Fibroblast of skin of scalp (primary cell): ENCODE results near the gene SLC25A43.
"Not testable (repeated sequence)": the region's sequence is repeated elsewhere in the genome, so short reads cannot be mapped to it uniquely, and the experiment has no call there.

Experiments
- DNase-seq: peaks from one replicate; pipeline ENCODE4 v3.0.0-alpha.2; 2013

The SLC25A43 gene

DNA sequence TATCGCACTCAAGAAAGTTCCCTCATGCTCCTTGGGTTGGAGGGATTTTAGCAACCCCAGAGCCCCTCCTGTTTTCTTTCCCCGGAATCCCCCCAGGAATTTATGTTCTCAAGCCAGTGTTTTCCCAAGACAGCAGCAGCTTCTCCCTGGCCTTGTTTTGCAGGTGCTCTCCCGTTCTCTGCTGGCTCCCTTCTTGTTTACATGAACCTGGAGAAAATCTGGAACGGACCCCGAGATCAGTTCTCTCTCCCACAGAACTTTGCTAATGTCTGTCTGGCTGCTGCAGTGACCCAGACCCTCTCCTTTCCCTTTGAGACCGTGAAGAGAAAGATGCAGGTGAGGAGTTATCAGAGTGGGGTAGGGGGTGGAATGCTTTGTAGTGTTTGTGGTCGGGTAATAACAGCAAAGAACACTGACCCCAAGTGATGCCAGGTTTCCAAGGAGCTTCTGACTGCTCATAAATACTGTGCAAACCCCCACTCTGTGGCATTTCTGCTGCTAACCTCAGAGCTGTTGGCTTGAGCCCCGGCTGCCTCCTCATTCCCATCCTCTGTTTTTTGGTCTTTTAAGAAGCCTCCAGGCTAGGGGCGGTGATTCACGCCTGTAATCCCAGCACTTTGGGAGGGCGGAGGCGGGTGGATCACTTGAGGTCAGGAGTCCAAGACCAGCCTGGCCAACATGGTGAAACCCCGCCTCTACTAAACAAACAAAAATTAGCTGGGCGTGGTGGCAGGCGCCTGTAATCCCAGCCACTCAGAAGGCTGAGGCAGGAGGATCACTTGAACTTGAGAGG lies 11.1 kb downstream of the SLC25A43 start:
- peak; percentile 57 for DNase-seq

DNA sequence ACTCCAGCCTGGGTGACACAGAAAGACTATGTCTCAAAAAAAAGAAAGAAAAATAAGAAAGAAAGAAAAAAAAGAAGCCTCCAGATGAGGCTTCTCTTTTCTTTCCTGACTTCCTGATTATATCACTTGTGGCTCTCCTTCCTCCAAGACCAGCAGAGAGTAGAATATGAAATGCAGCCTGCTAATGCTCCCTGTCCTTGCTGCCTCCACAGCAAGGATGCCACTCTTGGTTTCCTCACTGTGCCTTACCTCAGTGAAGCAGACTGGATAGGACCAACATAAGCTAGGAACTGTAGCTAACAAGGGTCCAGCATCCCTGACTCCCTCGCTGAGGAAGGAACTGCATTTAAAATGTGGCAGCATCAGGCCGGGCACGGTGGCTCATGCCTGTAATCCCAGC lies 11.7 kb downstream of the SLC25A43 start:
- no peak for DNase-seq

DNA sequence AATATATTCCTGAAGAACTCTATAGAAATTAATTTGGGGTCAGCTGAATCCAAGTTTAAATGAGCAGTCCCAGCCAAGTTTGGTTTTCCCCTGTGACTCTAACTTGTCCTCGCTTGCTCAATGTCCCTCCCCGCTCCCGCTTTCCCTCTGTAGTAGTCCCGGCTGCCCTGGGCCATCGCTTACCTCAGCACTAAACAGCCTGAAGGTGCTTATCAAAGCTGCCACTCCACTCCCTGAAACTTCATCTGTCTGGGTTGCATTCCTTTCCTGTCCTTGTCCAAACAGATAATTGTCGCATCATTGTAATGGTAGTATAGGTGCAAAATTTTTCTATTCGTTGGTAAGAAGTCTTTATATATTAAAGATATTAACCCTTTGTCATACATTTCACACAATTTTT lies 12.8 kb downstream of the SLC25A43 start:
- no peak for DNase-seq

DNA sequence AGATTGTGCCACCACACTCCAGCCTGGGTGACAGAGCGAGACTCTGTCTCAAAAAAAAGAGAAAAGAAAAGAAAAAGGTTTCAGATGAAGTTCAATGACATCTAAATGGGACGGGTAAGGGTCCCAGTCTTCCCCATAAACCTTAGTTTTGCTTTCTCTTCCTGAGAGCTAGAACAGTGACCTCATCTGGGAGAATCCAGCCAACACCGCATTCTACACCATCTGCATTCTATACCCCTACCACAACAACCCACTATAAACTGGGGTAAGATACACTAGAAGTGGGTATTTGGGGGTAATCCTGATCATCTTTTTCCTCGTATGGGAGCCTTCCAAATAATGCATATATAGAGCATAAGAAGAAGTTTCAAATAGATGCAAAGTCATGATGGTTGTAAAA lies 18.2 kb downstream of the SLC25A43 start:
- no peak for DNase-seq

DNA sequence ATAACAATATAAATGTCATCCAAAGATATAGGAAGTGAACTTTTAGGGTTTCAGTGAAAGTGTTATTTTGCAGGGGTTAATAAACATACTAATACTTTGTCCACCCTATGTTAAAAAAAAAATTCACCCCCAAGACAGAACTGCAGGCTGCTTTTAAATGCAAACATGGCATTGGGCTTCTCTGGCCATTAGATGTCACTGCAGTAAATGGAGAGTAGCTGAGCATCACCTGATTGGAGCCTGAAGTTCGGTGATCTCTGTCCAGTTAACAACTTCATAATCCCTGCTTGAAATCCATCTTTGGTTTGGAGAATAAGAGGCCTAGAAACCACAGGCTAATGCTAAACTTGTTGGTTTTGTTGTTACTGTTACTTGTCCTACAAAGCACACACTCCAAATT lies 18.7 kb downstream of the SLC25A43 start:
- DNase-seq: peak; percentile 3

DNA sequence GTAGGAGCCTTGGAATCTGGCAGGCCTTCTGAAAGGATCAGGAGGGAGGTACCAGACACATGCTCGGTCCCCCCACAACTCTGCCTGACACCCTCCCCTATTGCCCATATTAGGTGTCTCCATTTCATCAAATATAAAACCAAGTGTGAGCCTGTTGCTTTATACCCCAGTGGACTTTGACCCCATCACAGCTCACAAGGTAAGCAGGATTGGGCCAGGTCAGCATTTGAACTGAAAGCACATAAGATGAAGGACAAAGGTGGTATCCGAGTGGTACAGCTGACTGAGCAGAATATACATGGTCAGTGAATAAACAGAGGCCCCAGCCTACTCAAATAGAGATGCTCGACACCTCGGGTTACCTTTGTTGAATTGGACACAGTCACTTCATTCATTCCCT lies 20.0 kb downstream of the SLC25A43 start:
- no peak for DNase-seq

DNA sequence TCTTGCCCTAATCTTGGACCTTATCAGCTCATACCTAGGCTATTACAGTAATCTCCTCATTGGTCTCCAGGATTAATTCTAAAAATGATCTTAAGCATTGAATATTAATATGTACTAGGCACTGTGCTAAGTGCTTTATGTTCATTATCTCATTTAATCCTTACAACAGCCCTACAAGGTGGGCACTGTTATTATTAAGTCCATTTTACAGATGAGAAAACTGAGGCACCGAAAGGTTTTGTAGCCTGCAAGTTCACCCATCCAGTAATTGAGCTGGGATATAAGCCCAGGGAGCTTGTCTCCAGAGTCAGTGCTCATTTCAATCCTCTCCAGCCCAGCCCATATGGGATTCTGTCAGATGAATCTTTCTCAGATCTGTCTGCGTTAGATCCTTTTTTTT lies 20.8 kb downstream of the SLC25A43 start:
- no peak for DNase-seq

DNA sequence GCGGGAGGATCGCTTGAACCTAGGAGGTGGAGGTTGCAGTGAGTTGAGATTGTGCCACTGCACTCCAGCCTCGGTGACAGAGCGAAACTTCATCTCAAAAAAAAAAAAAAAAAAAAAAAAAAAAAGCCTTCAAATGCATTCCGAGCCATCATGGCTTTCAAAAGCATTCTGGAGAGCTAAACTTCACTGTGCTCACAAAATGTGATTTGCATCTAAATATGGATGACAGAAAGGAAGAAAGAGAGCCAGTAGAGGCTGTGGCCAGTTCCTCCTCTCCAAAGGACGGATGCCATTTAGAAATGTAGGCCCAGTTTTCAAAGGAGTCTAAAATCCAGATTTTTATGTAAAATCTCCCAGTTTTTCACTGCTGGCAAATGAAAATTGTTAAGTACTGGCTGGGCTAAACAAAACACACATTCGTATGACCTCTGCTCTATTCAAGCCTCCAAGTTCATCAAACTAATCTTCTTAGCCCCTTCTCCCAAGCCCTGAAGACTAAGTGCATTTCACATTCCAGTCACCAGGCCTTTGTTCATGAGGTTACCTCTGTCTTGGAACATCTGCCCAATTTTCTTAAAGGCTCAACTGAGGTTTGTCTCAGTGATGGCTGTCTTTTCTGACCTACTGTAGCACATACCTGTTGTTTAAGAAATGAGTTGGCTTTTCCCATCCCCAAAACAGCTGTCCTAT lies 22.0 kb downstream of the SLC25A43 start:
- DNase-seq: no peak

DNA sequence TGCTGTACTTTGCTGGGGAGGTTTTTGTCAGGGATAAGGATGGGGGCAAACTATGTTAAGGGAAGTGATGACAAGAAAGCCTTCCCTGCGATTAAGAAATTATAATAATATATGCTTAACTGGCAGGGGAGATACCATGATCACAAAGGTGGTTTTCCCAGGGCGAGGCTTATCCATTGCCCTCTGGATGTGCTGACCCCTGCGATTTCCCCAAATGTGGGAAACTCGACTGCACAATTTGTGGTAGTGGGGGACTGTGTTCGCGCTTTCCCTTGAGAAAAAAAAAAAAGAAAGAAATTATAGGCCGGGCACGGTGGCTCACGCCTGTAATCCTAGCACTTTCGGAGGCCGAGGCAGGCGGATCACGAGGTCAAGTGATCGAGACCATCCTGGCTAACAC lies 24.5 kb downstream of the SLC25A43 start:
- no peak for DNase-seq

DNA sequence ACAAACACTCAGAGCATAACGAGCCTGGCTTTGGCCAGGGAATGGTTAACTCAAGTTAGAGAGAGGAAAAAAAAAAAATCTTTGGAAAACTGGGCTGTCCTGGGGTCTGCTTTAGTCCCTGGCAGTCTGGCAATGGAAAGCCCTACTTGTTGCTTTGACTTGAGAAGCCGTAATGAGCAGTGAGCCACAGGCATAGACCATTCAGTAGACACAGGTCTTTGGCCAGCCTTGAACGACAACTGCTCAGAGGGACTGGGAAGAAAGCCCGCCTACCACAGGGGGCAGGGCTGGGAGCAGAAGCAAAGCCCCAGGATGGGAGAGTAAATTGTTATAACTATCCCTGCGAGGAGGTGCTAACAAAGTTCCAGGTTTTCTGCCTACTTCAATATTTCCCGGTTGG lies 25.9 kb downstream of the SLC25A43 start:
- DNase-seq: no peak

DNA sequence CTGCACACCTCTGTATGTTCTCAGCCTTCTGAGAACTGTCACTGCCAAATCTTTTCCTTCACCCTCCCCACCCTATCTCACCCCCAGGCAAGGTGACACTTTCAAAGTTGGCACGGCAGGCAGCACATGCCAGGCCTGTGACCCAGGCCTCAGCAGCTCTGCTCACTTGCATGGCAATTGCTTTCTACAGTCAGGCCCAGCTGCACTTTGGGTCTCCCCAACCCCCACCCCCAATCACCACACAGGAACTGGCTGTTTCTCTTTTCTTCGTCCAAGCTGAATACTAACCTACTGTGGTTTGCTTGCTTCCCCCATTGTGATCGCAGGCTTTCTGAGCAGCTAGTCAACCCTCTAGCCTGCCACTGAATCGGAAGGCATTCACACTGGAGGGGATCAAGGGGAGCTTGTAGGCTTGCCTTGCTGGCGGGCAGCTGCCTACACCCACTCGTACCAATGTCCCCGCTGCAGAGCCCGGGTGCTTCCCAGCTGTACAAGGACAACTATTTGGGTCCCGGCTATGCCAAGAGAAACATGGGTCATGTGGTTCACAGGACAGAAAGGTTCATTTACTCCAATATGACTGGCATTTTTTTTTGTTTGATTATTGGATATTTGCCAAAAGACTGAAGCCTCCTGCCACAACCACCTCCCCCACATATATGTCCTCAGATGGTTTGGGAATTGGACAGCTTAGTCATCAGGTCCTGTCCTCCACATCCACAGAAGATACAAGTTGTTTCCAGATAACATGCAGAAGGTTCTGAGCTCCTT lies 28.1 kb downstream of the SLC25A43 start:
- peak; percentile 36 for DNase-seq

DNA sequence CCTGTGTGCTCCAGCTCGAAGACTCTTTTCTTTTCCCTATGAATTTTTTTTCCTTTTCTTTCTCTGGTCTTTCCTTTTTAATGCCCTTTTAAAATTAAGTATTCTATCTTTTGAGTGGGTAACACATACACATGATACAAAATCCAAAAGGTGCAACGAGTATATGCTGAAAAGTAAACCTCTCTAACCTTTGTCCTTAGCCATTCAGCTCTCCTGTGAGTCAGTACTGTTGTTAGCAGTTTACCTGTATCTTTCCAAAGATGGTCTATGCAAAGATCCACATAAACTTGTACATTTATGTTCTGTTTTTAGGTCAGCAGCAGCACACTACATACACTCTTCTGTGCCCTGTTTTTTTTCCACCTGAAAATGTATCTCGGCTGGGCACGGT lies 28.7 kb downstream of the SLC25A43 start:
- DNase-seq: no peak

DNA sequence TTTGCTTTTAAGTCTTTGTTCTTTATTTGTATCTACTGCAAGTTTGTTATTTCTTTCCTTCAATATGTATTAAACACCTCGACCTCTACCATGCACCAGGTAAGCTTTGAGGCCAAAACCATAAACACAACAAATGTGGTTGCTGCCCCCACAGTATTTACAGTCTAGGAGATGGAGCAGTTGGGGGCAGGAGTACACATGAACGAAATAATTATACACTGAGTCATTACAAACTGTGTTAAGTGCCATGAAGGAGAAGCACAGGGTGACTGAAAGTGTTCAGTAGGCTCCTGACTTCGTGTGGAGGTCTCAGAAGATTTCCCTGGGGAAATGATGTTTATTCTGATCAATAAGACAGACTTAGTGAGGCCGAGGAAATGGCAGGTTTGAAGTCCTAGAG lies 30.3 kb downstream of the SLC25A43 start:
- no peak for DNase-seq

DNA sequence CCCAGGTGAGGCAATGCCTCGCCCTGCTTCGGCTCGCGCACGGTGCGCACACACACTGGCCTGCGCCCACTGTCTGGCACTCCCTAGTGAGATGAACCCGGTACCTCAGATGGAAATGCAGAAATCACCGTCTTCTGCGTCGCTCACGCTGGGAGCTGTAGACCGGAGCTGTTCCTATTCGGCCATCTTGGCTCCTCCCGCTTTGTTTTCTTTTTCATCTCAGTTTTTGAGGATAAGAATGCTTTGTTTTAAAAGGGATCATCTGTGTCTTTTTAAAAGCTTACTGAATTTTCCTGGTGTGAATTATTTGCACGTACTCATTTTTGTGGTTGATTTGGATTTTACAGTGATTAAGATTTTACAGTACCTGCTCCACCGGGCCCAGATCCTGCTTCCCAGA lies 42.2 kb downstream of the SLC25A43 start:
- DNase-seq: not testable (repeated sequence)

DNA sequence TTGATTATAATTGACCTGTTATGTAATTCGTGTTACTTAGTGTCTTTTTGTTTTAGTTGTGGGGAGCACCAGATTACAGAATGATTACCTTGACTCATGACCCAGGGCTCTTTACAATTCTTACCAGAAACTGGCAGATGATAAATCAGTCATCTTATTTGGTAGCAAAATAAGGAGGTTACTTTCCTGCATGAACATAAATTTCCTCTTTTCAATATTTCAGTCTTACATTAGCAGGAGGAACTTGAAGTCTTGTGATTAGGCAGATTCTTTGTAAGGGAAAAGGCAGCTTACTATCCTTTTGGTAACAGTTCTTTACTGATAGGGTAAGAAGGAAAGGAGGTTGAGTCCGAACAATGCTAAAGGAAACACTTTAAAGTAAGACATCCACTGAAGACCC lies 43.1 kb downstream of the SLC25A43 start:
- DNase-seq: no peak

DNA sequence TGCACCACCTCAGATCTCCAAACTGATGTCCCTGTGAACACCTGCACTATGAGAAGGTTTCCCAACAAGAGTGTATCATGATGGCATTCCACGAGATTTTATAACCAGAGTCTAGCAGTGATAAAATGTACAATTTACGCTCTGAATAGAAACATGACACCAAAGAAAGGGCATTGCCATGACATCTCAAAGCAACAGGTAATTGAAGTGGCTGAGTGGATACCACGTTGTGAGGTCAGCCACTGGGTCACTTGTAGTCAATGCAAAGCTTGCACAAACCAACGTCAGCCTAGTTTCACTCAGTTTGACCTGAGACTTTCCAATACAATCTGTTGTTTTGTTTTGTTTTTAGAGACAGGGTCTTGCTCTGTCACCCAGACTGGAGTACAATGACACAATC lies 54.1 kb downstream of the SLC25A43 start:
- no peak for DNase-seq

DNA sequence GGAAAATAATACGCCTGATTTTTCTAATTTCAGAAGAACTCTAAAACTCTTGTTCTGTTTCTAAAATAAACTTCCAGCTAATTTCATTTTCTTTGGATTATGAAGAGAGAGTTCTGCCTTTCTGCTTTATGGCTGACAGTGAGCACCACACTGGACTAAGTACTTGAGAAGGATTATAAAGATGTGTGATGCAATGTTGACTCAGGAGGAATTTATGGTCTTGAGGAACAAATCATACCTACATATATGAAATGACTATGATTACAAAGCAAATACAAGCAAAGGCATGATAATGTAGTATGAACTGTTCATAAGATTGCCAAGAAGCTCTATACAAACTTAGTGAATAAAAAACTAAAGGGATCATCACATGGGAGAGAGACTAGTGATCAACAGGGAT lies 56.1 kb downstream of the SLC25A43 start:
- peak; percentile 18 for DNase-seq

DNA sequence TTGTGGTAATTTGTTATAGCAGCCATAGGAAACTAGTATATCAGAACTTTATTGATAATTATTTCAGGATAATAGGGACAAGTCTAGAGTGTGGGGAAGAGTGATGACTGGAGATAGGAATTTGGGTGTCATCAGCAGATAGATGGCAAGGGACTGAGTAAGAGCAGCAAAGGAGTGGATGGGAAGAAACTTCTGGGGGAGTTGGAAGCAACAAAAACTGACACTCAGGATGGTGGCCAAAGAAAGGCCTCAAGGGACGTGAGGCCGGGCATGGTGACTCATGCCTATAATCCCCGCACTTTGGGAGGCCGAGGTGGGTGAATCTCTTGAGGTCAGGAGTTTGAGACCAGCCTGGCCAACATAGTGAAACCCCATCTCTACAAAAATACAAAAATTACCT lies 60.0 kb downstream of the SLC25A43 start:
- peak; percentile 65 for DNase-seq

DNA sequence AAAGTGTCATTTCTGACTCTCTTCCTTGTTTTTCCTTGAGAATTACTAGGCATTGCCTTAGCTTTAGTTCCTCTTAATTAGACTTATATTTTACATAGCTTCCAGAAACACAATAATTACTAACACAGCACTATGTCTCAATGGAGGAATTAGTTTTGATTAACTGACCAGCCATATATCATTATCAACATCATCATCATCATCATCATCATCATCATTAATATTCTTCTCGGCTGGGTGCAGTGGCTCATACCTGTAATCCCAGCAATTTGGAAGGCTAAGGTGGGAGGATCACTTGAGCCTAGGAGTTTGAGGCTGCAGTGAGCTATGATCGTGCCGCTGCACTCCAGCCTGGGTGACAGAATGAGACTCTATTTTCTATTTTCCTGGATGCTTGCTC lies 66.4 kb downstream of the SLC25A43 start:
- no peak for DNase-seq

DNA sequence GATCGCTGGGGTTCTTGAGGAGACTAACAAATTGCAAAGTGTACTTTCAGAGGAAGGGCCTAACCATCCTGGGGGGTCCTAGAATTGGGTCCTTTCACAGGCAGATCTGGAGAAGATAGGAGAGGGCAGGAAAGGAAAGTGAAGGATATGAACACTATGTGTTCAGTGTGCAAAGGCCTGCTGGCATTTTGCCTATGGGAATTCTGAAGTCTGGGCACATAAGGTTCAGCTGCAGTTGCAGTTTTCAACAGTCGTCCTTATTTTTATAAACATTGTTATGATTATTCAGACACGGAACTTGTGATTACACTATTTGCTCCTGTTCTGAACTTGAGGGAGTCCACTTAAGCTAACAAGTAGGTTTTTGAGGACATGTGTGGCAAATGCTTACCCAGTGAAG lies 67.8 kb downstream of the SLC25A43 start:
- DNase-seq: no peak

DNA sequence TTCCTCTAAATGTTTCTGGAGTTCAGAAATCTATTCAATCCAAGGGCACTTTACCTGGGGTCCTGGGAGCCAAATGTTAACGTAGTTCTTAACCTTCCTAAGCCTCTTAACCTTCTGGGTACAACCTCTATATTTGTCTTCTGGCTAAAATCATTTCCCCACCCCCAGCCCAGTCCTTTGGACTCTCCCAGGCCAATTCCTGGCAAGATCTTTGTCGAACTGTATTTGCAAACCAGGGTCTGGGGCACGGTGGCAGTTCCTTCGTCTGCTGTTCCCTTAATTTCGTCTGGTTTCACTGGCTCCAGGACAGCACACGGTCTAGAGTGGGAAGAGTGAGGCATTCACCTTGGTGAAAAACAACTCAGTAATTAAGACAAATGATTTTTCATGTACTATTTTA lies 68.3 kb downstream of the SLC25A43 start:
- no peak for DNase-seq

DNA sequence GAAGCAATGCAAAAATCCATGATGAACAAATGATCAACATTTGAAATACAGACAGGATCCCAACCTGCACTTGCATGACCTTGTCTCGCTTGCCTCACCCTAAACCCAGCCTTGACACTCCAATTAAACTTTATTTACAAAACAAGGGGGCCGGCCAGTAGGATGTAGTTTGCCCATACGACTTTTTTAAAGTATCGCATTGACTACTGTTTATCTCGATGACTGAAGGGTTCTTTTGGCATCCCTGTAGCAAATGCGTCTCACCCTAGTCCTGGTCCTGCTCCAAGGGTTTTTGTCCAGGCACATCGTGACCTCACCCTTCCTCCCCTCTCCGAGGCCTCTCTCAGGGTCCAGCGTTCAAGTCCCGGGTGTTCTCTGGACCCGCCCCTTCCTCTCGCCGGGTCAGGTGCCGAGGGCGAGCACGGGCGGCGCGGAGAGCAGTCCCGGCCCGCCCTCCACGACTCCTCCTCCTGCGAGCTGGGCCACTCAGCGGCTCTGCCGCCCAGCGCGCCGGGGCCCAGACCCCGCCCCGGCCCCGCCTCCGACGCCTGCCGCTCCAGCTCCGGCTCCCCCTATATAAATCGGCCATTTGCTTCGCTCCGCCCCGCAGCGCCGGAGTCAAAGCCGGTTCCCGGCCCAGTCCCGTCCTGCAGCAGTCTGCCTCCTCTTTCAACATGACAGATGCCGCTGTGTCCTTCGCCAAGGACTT lies 68.9 kb downstream of the SLC25A43 start, which contains the start of gene SLC25A5:
TSS of gene SLC25A5 (plus strand) at position 603 of the 709 bp plus-strand sequence. CDS start at position 675, 72 bp downstream.
- peak; percentile 79 for DNase-seq
